GM15510 (cell line): Measurements from ENCODE around the gene PCBP3.

Source experiments
- POLR2A ChIP-seq: IDR thresholded peaks from 3 replicates; pipeline ENCODE4 v1.6.1; 2011; ENCODE audit warnings: borderline replicate concordance; ENCODE audit not compliant: insufficient read length; ENCODE audit errors: extremely low read depth

The PCBP3 gene

GRCh38 chr21:45776971-45777370 lies 133.4 kb downstream of the PCBP3 start:
- no peak for TF ChIP-seq POLR2A

GRCh38 chr21:45778686-45779085 lies 135.2 kb downstream of the PCBP3 start:
- no peak for TF ChIP-seq POLR2A

GRCh38 chr21:45779226-45779625 lies 135.7 kb downstream of the PCBP3 start:
- no peak for TF ChIP-seq POLR2A

- no peak for TF ChIP-seq POLR2A
Observed at GRCh38 chr21:45780647-45781046, 137.1 kb downstream of the PCBP3 start.

- no peak for TF ChIP-seq POLR2A
Observed at GRCh38 chr21:45781741-45782140, 138.2 kb downstream of the PCBP3 start.

GRCh38 chr21:45786660-45787059 lies 143.1 kb downstream of the PCBP3 start:
- no peak for TF ChIP-seq POLR2A

- no peak for TF ChIP-seq POLR2A
Observed at GRCh38 chr21:45787371-45787770, 143.8 kb downstream of the PCBP3 start.

- no peak for TF ChIP-seq POLR2A
Observed at GRCh38 chr21:45788198-45788597, 144.7 kb downstream of the PCBP3 start.

- TF ChIP-seq POLR2A = no peak
Observed at GRCh38 chr21:45788637-45789506, 145.3 kb downstream of the PCBP3 start.

- TF ChIP-seq POLR2A = no peak
Observed at GRCh38 chr21:45790427-45790826, 146.9 kb downstream of the PCBP3 start.

GRCh38 chr21:45791562-45792418 lies 148.3 kb downstream of the PCBP3 start:
- no peak for TF ChIP-seq POLR2A

GRCh38 chr21:45792682-45793383 lies 149.3 kb downstream of the PCBP3 start:
- TF ChIP-seq POLR2A = no peak

GRCh38 chr21:45794027-45794426 lies 150.5 kb downstream of the PCBP3 start:
- TF ChIP-seq POLR2A = no peak

- no peak for TF ChIP-seq POLR2A
Observed at GRCh38 chr21:45796003-45796402, 152.5 kb downstream of the PCBP3 start.

GRCh38 chr21:45797338-45797737 lies 153.8 kb downstream of the PCBP3 start:
- TF ChIP-seq POLR2A = no peak
